Keratinocyte (primary cell): ENCODE results near the gene THAP10. TPM values are rescaled to one million over a fixed set of nuclear protein-coding genes. Genes with fewer than 3 reads are reported as not detected.

ENCODE experiments used
- DNase-seq: peaks from one replicate; pipeline ENCODE4 v3.0.0-alpha.2; 2011; ENCODE audit warnings: low read depth, missing footprints, low spot score
- FAIRE-seq: peaks from 2 replicates; lab custom pipeline; 2011; peaks lifted over from hg19 to GRCh38; lab: Jason Lieb, UNC
- H2AFZ ChIP-seq: 2 replicates; pipeline ENCODE4 v1.6.0; 2012; ENCODE audit warnings: low read length, control low read depth, inconsistent platforms; ENCODE audit not compliant: control insufficient read depth
- H3K27ac ChIP-seq: 2 replicates; pipeline ENCODE4 v1.5.1; 2011; ENCODE audit warnings: low read length; ENCODE audit not compliant: control insufficient read depth, insufficient read depth
- H3K27me3 ChIP-seq: 3 replicates; pipeline ENCODE4 v1.6.0; 2011; ENCODE audit warnings: low read length; ENCODE audit not compliant: control insufficient read depth, insufficient read depth; ENCODE audit errors: extremely low read depth
- H3K36me3 ChIP-seq, 2 experiments: 2 replicates in 1 of 2; 3 replicates in 1 of 2; pipeline ENCODE4 v1.5.1; 2011; ENCODE audit warnings: low read length in 2 of 2, mild to moderate bottlenecking in 1 of 2; ENCODE audit not compliant: control insufficient read depth in 2 of 2, insufficient read depth in 2 of 2; ENCODE audit errors: extremely low read depth in 1 of 2
- H3K4me1 ChIP-seq: 3 replicates; pipeline ENCODE4 v1.5.1; 2011; ENCODE audit warnings: low read length; ENCODE audit not compliant: control insufficient read depth, insufficient read depth; ENCODE audit errors: extremely low read depth
- H3K4me2 ChIP-seq: 3 replicates; pipeline ENCODE4 v1.6.0; 2011; ENCODE audit warnings: low read depth, low read length; ENCODE audit not compliant: control insufficient read depth, insufficient read depth; ENCODE audit errors: extremely low read depth
- H3K4me3 ChIP-seq, 3 experiments: fragments of 200-600 bp in 1 of 3; sonication (generic) in 1 of 3; 2 replicates in 2 of 3; 3 replicates in 1 of 3; pipeline ENCODE4 v1.5.1; 2011 to 2016; ENCODE audit warnings: low read length in 3 of 3, mild to moderate bottlenecking in 3 of 3, control low read depth in 2 of 3, inconsistent platforms in 1 of 3, low read depth in 1 of 3, mixed read lengths in 1 of 3, mixed run types in 1 of 3, moderate library complexity in 1 of 3; ENCODE audit not compliant: control insufficient read depth in 2 of 3, insufficient read depth in 2 of 3; ENCODE audit errors: extremely low read depth in 1 of 3
- H3K79me2 ChIP-seq: 2 replicates; pipeline ENCODE4 v1.6.0; 2012; ENCODE audit warnings: low read length; ENCODE audit not compliant: control insufficient read depth, insufficient read depth
- H3K9ac ChIP-seq: 3 replicates; pipeline ENCODE4 v1.6.0; 2011; ENCODE audit warnings: low read length; ENCODE audit not compliant: control insufficient read depth, insufficient read depth; ENCODE audit errors: extremely low read depth
- H3K9me1 ChIP-seq: 3 replicates; pipeline ENCODE4 v1.6.0; 2011; ENCODE audit warnings: low read length; ENCODE audit not compliant: control insufficient read depth, insufficient read depth; ENCODE audit errors: extremely low read depth
- H3K9me3 ChIP-seq: 2 replicates; pipeline ENCODE4 v1.5.1; 2012; ENCODE audit warnings: low read depth, low read length; ENCODE audit not compliant: control insufficient read depth
- H4K20me1 ChIP-seq: 3 replicates; pipeline ENCODE4 v1.6.0; 2011; ENCODE audit warnings: low read length; ENCODE audit not compliant: control insufficient read depth, insufficient read depth; ENCODE audit errors: extremely low read depth
- EZH2 ChIP-seq: IDR thresholded peaks from one replicate; pipeline ENCODE4 v1.6.1; 2012; ENCODE audit warnings: inconsistent platforms, mild to moderate bottlenecking, low read length, moderate library complexity
- dilution Hi-C: fragments of 300-500 bp; cut with MboI; formaldehyde crosslinking; loops from one replicate; pipeline ENCODE4 v1.7.0; 2020; ENCODE audit warnings: low sequenced_read_pairs; ENCODE audit not compliant: extremely low pct_ligation_motif_present
- polyA plus RNA-seq, 5 experiments: library from polyadenylated mRNA; depleted of rRNA in 3 of 5; stranded (reverse) in 3 of 5; stranded (forward) in 1 of 5; unstranded in 1 of 5; fragments of >200 nt; gene quantifications; 1 replicate in 1 of 5; 2 replicates in 3 of 5; 3 replicates in 1 of 5; pipeline versions ENCODE4 v1.2.1 to v1.2.3, GENCODE V29; 2011 to 2012; ENCODE audit warnings: missing spikeins in 2 of 5, low read depth in 1 of 5, low replicate concordance in 1 of 5
- TF ChIP-seq, protein P1 (sequence below), 3 experiments: IDR thresholded peaks in 1 of 3; conservative IDR thresholded peaks in 1 of 3; optimal IDR thresholded peaks in 1 of 3; 2 replicates in 2 of 3; 3 replicates in 1 of 3; pipeline versions ENCODE3 to v1.5.1; 2011; ENCODE audit warnings: low read length in 3 of 3, mild to moderate bottlenecking in 3 of 3, moderate library complexity in 2 of 3, control low read depth in 1 of 3, inconsistent platforms in 1 of 3; ENCODE audit not compliant: insufficient read depth in 2 of 3; ENCODE audit errors: extremely low read depth in 1 of 3

Gene THAP10
- polyA plus RNA-seq, 1 donor (not counting 4 experiments of a cell fraction or from before 2014, with no cell fraction given) = 3.1 TPM

- H3K9ac ChIP-seq = no peak overlapping the region
- DNase-seq (no peak), FAIRE-seq (peak; percentile 26)
- H3K27ac ChIP-seq = no peak overlapping the region
- H3K27me3 ChIP-seq = no peaks in the 10 kb centered on the region
- H3K9me1 ChIP-seq = no peaks in the 10 kb centered on the region
- no peak for TF ChIP-seq EZH2
- TF ChIP-seq, protein P1, sequence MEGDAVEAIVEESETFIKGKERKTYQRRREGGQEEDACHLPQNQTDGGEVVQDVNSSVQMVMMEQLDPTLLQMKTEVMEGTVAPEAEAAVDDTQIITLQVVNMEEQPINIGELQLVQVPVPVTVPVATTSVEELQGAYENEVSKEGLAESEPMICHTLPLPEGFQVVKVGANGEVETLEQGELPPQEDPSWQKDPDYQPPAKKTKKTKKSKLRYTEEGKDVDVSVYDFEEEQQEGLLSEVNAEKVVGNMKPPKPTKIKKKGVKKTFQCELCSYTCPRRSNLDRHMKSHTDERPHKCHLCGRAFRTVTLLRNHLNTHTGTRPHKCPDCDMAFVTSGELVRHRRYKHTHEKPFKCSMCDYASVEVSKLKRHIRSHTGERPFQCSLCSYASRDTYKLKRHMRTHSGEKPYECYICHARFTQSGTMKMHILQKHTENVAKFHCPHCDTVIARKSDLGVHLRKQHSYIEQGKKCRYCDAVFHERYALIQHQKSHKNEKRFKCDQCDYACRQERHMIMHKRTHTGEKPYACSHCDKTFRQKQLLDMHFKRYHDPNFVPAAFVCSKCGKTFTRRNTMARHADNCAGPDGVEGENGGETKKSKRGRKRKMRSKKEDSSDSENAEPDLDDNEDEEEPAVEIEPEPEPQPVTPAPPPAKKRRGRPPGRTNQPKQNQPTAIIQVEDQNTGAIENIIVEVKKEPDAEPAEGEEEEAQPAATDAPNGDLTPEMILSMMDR (optimal IDR thresholded peaks at IDR 0.05 in 1 of 3, IDR thresholded peaks at IDR 0.05 in 1 of 3, conservative IDR thresholded peaks at IDR 0.05 in 1 of 3; ENCODE audit: extremely low read depth in 1 of 3, insufficient read depth in 2 of 3, low read length in 3 of 3) = no peak
- no peaks in the 10 kb centered on the region for H3K36me3 ChIP-seq
- no peak overlapping the region for H2AFZ ChIP-seq
- no peak overlapping the region for H3K4me2 ChIP-seq
- no peaks in the 10 kb centered on the region for H3K79me2 ChIP-seq
- dilution Hi-C loops = no loop called here
- H3K4me1 ChIP-seq = peaks cover 20% of the 10 kb centered on the region
- no peak overlapping the region for H3K4me3 ChIP-seq
- H4K20me1 ChIP-seq = no peaks in the 10 kb centered on the region
- H3K9me3 ChIP-seq = no peaks in the 10 kb centered on the region
Observed at GRCh38 chr15:70867911-70868467, 24.2 kb downstream of the THAP10 start.

DNA sequence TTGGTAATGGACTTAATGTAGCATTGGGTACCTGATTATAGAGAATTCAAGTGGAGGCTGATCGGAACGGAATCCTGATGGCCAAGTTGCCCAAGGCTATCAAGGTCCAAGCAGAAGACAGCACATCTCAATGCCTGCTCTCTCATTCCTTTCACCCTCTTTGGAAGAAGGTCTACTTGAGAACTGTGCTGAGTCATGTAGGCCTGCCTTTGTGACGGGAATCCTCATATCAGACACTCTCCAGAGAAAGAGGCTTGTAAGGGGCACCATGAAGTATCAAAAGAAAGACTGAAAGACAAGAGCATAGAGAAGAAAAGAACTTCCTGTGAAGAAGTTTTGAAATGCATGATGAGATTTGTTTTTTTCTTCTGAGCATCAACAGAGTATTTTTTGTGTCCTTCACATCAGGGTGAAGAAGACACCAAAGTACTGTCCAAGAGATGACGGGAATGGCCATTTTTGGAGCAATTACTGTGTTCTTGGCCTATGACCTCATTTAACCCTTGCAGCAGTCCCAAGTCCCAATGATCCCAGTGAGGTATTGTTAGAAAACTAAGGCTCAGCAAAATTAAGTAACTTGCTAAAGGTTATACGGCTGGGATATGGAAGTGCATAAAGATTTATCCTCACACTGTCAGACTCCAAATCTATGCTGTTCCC lies 25.1 kb downstream of the THAP10 start:
- H3K4me3 ChIP-seq = no peak overlapping the region
- no peaks in the 10 kb centered on the region for H3K27me3 ChIP-seq
- H3K79me2 ChIP-seq = no peaks in the 10 kb centered on the region
- no peak overlapping the region for H3K9ac ChIP-seq
- no peaks in the 10 kb centered on the region for H4K20me1 ChIP-seq
- H3K9me1 ChIP-seq = no peaks in the 10 kb centered on the region
- H3K36me3 ChIP-seq = no peaks in the 10 kb centered on the region
- H3K4me2 ChIP-seq = no peak overlapping the region
- H3K4me1 ChIP-seq = peaks cover 25% of the 10 kb centered on the region
- no peak overlapping the region for H2AFZ ChIP-seq
- FAIRE-seq (no peak), DNase-seq (no peak)
- H3K27ac ChIP-seq = no peak overlapping the region
- no peaks in the 10 kb centered on the region for H3K9me3 ChIP-seq
- dilution Hi-C loops = no loop called here
- no peak for TF ChIP-seq EZH2
- TF ChIP-seq, protein P1 (optimal IDR thresholded peaks at IDR 0.05 in 1 of 3, IDR thresholded peaks at IDR 0.05 in 1 of 3, conservative IDR thresholded peaks at IDR 0.05 in 1 of 3; ENCODE audit: extremely low read depth in 1 of 3, insufficient read depth in 2 of 3, low read length in 3 of 3) = no peak
